Measurements from ENCODE around the gene PHRF1.
A peak's percentile ranks its signal among the peaks of the same experiment; 100 is the strongest.

The PHRF1 gene

GRCh38 chr11:603154-603553 lies 26.9 kb downstream of the PHRF1 start:
- no peak for DNase-seq

GRCh38 chr11:605286-606129 lies 29.2 kb downstream of the PHRF1 start:
- DNase-seq = no peak

- DNase-seq = no peak
These were observed 30.0 kb downstream of the PHRF1 start for GRCh38 chr11:606245-606644.

- DNase-seq = no peak
These were observed 30.9 kb downstream of the PHRF1 start for GRCh38 chr11:607020-607780.

- no peak for DNase-seq
These were observed 31.8 kb downstream of the PHRF1 start for GRCh38 chr11:607971-608659.

- no peak for DNase-seq
These were observed 32.6 kb downstream of the PHRF1 start for GRCh38 chr11:608791-609251.

GRCh38 chr11:609341-609811 lies 33.1 kb downstream of the PHRF1 start:
- no peak for DNase-seq

- DNase-seq = no peak
These were observed 34.0 kb downstream of the PHRF1 start for GRCh38 chr11:610146-610801.

- no peak for DNase-seq
These were observed 35.0 kb downstream of the PHRF1 start for GRCh38 chr11:611001-611996.

GRCh38 chr11:612201-612960 lies 36.1 kb downstream of the PHRF1 start:
- no peak for DNase-seq

- no peak for DNase-seq
These were observed 36.7 kb downstream of the PHRF1 start for GRCh38 chr11:612961-613300.

GRCh38 chr11:613369-613968 lies 37.2 kb downstream of the PHRF1 start:
- no peak for DNase-seq

GRCh38 chr11:614021-614622 lies 37.9 kb downstream of the PHRF1 start:
- no peak for DNase-seq

GRCh38 chr11:614623-615503 lies 38.6 kb downstream of the PHRF1 start:
- DNase-seq = no peak

GRCh38 chr11:615504-616319 lies 39.4 kb downstream of the PHRF1 start, which contains the start of gene IRF7:
Gene IRF7 (minus strand): TSS chr11:615950. CDS start chr11:615364, 586 bp downstream.
- peak; percentile 70 for DNase-seq

GRCh38 chr11:616320-617198 lies 40.3 kb downstream of the PHRF1 start:
- no peak for DNase-seq

Data from NCI-H2227 treated with DMSO at 0.1 percent for 48 hours (cell line).